GM21717 (cell line): ENCODE data around the gene SLC4A7.
"Not testable (repeated sequence)": the region's sequence is repeated elsewhere in the genome, so short reads cannot be mapped to it uniquely, and the experiment has no call there.

Experiments used
- ATAC-seq: cut with Tn5 transposase; IDR thresholded peaks from one replicate; pipeline ENCODE4 v1.9.1; 2021; ENCODE audit warnings: mild to moderate bottlenecking, moderate library complexity; ENCODE audit not compliant: unreplicated experiment

SLC4A7 gene

DNA sequence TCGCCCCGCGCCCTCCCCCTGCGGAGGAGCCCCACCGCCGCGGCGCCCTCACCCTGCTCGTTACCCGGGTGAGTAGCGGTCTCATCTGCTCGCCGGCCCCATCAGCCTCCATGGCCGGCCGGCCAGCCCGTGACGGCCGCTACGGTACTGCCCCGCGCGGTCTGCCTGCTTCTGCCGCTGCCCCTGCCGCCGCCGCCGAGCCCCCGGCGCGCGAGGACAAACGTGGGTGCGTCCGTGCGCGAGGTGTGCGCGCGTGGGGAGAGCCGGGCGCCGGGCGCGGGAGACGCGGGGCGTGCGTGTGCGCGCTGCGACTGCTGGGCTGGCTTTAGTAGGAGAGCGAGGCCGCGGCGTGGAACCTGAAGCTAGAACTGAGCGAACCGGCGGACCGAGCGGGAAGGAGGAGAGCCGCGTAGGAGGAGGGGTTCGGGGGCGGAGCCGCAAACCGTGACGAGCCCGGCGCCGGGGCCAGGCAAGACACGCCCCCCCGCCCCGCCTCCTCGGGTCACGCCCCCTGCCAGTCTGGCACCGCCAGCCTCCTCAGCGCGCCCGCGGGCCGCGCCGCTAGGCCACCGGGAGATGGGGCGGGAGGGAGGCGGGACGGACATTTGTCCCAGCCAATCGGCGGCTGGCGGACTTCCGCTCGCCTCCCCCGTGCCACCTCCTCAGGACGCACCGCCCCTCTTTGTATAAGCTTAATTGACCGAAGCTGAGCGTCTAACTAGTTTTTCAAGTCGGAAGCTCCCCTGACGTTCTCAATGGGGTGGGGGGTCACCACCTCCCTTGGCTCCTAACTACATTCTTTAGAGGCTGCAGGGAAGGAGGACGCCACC is at the start of gene SLC4A7:
Gene SLC4A7, minus strand, starts transcription at position 370 of the 830 bp plus-strand sequence. Its CDS starts 258 bp downstream, at position 112.
- ATAC-seq, result peak; percentile 94

DNA sequence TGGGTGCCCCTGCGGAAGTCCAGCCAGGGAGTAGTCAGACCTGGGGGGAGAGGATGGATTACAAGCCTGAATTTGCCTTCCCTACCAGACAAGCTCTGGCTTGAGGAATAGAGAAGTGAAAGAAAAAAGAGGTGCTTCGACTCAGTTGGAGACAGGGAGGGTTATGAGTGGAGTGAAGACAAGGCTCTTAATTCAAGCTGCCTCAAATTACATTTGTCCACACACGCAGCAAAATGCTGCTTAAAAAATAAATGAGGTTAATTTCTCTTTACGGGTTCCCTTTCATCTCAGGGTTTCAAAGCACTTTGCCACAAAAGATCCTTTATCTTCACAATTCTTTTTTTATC is 49.0 kb upstream of the SLC4A7 start:
- no peak for ATAC-seq

DNA sequence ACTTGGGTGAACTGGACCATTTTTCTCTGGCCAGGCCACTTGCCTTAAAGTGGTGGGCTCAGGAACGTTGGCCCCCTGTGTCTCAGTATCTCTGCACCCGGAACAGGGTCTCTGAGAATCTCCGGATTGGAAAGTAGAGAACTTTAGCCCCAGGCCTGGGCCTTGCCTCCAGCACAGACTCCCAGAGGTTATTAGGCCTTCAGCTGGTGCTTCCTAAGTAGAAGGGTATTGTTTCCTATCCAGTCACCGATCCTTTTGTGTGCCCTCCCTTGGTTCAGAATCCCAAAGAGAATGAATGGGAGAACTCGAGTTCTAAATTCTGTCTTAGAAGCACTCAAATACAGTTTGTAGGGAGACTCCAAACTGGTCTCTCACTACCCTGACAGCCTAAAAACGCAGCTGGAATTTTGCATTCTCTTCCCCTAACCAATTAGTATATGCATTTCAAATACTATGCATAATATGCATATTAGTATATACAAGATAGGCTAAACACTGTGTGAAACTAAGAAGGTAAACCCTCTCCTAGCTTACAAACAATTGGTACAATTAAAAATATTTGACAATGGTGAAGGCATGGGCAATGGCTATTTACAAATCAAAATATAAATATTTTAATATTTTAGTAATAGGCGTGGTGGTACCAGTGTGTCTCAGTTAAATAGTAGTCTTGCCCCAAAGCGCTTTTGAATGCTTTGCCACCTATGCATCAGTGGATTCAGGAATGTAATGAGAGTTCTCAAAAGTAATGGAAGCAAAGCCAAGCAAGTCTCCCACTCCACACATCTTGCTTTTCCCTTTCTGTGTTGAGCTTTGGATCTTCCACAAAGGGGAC is 48.5 kb upstream of the SLC4A7 start:
- no peak for ATAC-seq

DNA sequence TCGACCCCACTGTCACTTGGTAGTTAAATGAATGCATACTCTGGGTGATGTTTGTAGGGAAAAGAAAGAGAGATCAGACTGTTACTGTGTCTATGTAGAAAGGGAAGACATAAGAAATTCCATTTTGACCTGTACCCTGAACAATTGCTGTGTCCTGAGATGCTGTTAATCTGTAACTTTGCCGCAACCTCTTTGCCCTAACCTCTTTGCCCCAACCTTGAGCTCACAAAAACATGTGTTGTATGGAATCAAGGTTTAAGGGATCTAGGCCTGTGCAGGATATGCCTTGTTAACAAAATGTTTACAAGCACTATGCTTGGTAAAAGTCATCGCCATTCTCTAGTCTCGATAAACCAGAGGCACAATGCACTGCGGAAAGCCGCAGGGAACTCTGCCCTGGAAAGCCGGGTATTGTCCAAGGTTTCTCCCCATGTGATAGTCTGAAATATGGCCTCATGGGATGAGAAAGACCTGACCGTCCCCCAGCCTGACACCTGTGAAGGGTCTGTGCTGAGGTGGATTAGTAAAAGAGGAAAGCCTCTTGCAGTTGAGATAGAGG is 47.1 kb upstream of the SLC4A7 start:
- not testable (repeated sequence) for ATAC-seq

DNA sequence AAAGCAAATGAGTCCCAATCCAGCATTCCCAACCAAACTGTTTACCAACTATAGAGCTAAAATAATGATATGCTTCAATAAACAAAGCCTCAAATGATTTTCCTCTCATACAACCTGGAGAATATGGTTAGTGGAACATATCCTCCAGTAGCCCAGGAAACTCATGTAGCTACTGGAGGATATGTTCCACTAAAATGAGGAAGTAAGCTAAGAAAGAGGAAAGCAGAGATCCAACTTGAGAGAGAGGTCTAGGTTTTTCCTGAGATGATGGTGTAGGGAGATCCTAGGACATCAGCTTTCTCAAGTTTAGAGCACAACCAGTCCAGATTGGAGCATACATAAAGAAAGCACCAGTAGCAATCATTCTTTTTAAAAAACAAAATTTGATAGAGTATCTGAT is 44.6 kb upstream of the SLC4A7 start:
- no peak for ATAC-seq

DNA sequence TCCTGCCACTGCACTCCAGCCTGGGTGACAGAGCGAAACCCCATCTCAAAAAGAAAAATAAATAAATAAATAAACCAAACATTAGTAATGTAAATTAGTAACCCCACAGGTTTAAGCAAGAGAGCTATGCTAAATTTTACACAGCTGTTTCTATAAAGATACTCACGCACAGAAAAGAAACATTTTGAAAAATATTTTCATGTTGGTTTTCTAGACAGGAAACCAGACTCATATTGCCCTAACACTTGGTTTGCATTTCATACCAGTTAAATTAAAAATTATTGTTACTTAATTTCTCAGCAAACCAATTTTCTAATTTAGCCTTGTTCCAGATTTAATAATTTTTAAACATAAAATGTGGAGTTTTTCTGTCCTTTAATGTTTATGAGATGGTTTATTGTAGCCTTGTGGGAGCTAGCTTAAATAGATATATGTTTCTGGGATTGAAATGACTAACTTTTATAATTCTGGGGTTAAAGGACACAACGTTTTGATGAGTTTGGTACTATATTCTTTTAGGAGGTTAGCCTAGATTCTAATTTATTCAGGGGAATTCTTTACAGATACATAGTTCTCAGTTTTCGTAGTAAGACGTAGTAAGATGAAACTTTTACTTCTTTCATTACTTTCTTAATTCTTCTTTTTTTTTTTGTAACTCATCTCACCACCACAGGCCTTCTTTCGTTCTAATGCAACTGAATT is 42.6 kb upstream of the SLC4A7 start:
- ATAC-seq, result no peak

DNA sequence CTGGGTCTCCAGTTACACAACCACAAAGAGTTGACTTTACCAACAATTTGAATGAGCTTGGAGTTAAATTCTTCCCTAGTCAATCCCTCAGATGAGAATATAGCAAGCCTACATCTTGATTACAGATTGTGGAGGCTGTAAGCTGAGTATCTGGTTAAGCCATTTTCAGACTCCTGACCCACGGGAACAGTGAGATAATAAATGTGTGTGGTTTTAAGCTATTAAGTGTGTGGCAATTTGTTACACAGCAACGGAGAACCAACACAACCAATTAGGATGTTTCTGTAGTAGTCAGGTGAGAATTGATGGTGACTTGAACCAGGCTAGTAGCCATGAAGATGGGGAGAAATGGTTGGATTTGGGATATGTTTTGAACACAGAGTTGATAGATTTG is 37.7 kb upstream of the SLC4A7 start:
- no peak for ATAC-seq

DNA sequence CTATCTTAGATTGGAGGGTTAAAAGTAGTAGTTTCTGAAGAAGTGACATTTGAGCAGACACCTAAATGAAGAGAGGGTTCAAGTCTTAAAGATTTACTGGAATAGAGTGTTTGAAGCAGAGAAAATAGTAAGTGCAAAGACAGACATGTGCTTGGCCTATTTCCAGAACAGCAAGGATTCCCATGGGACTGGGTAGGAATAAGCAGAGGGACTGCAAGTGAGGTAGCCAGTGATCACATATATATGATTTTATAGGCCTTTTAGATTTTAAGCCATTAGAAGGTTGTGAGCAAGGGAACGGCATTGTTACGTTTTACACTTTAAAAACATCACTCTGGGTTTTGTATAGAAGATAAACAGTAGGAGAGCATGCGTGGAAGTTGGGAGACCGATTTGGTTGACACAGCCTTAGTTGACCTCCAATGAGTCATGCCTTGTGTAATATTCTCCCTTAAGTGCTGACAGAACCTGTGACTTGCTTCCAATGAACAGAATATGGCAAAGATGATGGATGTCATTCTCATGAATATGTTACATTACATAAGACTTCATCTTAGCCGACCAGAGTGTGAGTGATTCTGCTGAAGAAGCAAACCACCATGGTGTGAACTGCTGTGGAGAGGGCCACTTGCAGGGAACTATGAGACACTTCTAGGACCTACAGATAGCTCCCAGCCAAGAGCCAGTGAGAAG is 37.1 kb upstream of the SLC4A7 start:
- ATAC-seq, result no peak

DNA sequence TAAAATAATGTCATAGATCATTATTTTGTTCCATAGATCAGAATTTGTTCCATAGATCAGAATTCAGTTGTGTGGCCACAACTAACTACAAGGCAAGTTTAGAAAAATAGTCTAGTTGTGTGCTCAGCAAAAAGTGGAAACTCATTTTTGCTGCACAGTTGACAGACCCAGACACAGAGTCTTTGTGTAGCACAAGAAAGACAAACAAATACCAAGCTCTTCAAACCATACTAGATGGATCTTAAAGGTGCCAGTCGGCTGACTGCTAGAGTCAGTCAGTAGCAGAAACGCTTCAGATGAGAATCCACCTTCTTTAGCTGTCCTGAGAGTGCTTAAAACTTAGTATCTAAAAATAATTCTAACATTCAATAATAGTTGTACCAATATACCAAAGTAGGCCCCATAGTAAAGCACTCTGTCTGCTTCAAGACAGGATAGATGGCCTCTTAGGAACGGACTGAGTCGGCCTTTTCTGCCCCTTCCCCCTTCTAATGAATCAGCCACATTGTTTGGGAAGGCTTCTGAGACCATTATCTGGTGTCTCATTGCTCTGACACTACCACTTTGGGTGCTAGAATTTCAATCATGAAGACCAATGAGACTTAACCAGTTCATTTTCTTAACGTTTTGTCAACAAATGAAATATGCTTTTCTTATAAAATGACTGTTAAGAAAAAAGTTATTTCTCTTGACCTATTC is 27.7 kb upstream of the SLC4A7 start:
- no peak for ATAC-seq

DNA sequence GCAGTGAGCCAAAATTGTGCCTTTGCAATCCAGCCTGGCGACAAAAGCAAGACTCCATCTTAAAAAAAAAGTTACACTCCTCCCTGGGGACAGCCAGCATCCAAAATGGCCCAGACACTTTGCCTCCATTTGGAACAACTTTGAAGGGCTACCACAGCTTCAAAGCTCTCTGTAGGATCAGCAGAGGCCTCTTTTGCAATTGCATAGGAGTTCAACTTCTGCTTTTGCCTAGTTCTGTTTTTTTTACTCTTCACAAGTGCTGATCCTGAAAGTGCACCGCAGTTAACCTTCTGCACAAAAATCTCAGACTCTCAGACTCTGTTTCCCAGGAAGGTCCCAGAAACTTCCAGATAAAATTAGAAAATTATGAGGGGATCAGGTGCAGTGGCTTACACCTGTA is 25.2 kb upstream of the SLC4A7 start:
- ATAC-seq, result no peak

DNA sequence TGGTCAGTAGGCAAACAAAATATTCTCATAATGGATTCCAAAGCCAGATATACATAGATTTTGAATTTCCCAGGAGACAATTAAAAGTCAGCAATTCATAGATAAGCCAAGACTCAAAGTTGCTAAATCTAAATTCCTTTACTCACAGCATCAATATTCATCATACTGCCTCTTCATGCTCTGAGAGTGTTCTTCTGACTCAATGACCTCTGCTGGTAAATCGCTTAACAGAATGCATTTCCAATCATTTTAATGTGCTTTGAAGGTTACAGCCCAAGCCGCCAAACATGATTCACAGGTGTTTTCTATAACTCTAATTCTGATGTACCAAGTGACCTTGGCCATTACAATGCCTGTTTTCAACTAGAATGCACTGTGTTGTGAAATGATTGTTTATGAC is 24.2 kb upstream of the SLC4A7 start:
- ATAC-seq, result no peak

DNA sequence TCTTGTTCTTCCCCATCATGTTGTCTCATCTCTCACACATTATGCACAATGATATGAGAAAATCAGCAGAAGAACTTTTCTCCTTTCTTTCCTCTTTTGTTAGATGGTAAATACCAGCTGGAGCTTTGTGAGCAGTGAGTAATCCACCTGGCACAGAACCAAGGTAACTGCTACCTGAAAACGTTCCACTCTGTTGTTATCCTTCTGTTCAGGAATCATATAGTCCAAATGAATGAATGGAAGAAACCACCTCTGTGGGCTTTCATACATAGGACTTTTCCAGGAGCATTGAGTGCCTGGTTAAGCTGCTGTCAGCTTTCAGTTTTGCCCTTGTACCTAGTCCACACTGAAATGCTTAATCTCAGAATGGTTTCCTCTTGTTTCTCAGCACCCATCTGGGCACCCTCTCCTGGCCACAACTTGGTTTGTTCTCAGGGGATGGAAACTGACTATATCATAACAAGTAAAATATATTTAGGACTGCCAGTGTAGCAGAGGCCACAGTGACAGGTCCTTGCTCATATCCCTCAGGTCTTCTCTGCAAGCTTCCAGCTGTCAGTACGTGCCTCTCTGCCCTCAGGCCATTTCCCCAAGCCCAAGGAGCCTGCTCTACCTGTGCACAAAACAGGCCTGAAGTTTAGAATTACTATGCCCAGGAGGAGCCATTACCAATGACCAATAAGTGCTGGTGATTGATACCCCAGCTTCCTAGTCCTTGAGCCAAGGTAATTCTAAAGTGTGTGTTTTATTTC is 23.5 kb upstream of the SLC4A7 start:
- ATAC-seq, result no peak

DNA sequence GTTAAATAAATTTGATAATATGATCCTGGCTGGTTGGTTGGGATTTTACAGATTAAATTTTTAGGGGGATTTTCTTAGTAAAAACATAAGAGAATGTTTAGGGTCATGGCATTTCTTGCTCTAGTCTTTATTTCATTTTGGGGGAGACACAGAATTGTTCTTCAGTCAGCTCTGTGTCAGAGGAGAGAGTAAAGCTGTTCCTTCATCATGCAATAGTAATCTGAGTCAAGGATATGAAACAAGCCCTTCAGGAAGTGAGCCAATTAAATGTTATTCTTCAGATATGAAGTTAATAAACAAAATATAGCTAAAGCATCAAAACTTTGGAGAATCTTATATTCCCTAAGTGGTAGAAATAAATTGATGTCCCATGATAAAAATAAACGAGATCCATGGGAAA is 22.9 kb upstream of the SLC4A7 start:
- no peak for ATAC-seq

DNA sequence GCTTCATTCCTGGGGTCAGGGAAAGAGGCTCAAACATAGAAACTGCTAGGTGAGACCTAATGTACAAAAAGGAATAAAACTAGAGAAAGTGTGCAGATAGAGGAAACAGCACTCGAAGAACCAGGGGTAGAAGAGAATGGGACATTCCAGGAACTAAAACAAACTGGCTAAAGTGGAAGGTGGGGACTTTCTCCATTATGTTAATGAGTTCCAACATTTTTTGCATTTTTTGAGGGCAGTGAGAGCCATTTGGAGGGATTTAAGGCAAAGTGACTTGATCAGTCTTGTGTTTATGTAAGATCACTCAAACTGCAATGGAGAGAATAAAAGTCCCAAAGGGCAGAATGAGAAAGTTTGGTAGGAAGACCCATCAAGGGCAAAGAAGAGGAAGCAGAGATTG is 20.6 kb upstream of the SLC4A7 start:
- no peak for ATAC-seq

DNA sequence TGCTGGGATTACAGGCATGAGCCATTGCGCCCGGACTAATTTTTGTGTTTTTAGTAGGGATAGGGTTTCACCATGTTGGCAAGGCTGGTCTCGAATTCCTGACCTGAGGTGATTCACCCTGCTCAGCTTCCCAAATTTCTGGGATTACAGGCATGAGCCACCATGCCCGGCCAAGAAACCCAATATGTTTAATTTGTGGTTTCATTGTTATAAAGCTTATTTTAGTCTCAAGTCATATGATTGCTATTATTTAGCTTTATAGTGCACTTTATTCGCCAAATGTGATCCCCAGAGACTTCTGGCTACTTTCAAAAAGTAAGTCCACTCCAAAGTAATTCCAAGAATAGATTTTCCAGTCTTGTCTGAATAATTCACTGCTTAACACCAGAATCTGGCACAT is 19.3 kb upstream of the SLC4A7 start:
- no peak for ATAC-seq

DNA sequence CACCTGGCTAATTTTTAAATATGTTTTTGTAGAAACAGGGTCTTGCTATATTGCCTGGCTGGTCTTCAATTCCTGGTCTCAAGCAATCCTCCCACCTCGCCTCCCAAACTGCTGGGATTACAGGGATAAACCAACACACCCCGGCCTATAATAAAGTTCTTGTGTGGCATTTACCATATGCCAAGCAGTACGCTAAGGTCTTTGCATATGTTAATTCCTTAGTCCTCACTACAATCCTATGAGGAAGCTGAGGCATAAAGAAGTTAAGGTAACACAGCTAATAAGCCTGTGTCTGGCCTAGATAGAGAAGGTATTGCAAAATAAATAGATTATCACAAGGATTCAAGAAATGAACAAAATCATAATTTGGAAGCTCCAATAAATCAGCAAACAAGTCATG is 17.6 kb upstream of the SLC4A7 start:
- ATAC-seq, result no peak

DNA sequence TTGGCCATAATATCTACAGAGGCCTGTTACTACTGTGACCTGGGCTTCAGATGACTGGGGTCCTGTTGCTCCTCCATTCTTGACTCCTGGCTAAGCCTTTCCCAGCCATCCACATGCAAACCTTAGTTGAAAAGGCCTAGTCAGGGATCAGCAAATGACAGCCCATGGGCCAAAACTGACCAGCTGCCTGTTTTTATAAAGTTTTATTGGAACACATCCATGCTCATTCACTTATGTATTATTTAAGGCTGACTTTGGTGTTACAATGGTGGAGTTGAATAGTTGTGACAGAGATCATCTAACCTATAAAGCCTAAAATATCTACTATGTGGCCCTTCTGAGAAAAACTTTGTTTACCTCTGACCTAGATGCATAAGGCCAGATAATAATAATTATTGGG is 16.8 kb upstream of the SLC4A7 start:
- ATAC-seq, result no peak

DNA sequence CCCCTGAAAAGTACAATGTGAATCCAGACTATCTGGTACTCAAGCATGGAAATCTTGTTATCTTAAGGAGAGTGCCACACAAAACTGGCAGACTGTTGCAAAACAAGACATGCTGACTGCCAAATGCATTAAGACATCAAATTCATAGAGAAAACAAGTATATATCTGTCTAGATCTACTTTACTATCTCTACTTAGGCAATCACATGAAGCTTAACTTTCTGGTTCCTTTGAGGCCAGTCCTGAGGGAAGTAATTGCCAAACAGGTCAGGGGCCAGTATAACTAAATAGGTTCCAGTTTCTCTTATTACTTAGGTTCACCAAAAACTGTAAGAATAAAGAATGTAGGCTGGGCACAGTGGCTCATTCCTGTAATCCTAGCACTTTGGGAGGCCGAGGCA is 15.9 kb upstream of the SLC4A7 start:
- ATAC-seq, result no peak

DNA sequence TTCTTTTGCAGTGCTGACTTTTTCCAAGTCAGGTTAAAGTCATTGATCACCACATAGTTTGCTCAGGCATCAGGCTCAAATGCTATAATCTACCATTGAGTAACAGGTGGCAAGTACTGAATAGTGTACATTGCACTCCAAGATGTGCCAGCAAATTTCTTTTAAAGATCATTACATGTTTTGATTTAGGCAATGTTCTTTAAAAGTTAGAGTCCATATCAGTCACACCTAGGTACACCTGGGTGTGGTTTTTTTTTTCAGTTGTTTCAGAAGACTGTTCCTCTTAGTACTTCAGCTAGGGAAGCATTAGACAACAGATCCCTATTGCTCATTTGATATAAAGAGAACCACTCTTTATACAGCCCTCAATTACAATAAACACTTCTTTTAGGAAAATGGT is 10.6 kb upstream of the SLC4A7 start:
- ATAC-seq, result no peak
